Ectodermal cell (in vitro differentiated cells): ENCODE measurements around the gene FAT3. TPM values are rescaled to one million over a fixed set of nuclear protein-coding genes. Genes with fewer than 3 reads are reported as not detected.
A peak's percentile ranks its signal among the peaks of the same experiment; 100 is the strongest.

Experiments used
- H3K27ac ChIP-seq: 2 replicates; pipeline ENCODE4 v1.7.0; 2013; ENCODE audit warnings: mild to moderate bottlenecking, low read depth, low read length; ENCODE audit not compliant: insufficient read depth, poor library complexity, severe bottlenecking
- H3K27me3 ChIP-seq: 2 replicates; pipeline ENCODE4 v1.7.0; 2013; ENCODE audit warnings: mild to moderate bottlenecking, low read length; ENCODE audit not compliant: insufficient read depth, control insufficient read depth, poor library complexity, severe bottlenecking
- H3K36me3 ChIP-seq: one replicate; pipeline ENCODE4 v1.7.0; 2013; ENCODE audit warnings: low read length; ENCODE audit not compliant: control insufficient read depth, insufficient read depth
- H3K4me1 ChIP-seq: one replicate; pipeline ENCODE4 v1.7.0; 2013; ENCODE audit warnings: low read length; ENCODE audit not compliant: control insufficient read depth, insufficient read depth
- H3K4me3 ChIP-seq: 2 replicates; pipeline ENCODE4 v1.7.0; 2013; ENCODE audit warnings: low read depth, low read length, control low read depth; ENCODE audit not compliant: insufficient read depth
- H3K9me3 ChIP-seq: 2 replicates; pipeline ENCODE4 v1.7.0; 2013; ENCODE audit warnings: mild to moderate bottlenecking, low read length, moderate library complexity; ENCODE audit not compliant: control insufficient read depth
- WGBS, 2 experiments: methylation state at CpG; one replicate each; pipeline ENCODE4 v1.1.7; 2013; ENCODE audit warnings: missing lambda C conversion rate in 2 of 2; 5-methylcytosine and 5-hydroxymethylcytosine counted together
- polyA plus RNA-seq, 4 experiments: library from polyadenylated mRNA; stranded (reverse); fragments of 50-300 nt; gene quantifications; one replicate each; pipeline ENCODE4 v1.2.3, GENCODE V29; 2013

Gene FAT3
- polyA plus RNA-seq (2013, experiment 1 of 4) = 3.3 TPM
- 3.6 TPM for polyA plus RNA-seq (2013, experiment 2 of 4)
- 4.6 TPM for polyA plus RNA-seq (2013, experiment 3 of 4)
- 4.7 TPM for polyA plus RNA-seq (2013, experiment 4 of 4)

GRCh38 chr11:92224407-92225124 lies at the start of gene FAT3:
TSS of gene FAT3 (plus strand) at chr11:92224818. CDS start at chr11:92352113, 127,295 bp downstream.
- H3K27me3 ChIP-seq = peaks cover 48% of the 10 kb centered on the region
- no peaks in the 10 kb centered on the region for H3K9me3 ChIP-seq
- peaks cover 29% of the 10 kb centered on the region for H3K4me1 ChIP-seq
- peak within 1 kb of the TSS; percentile 6 for H3K27ac ChIP-seq
- no peaks in the 10 kb centered on the region for H3K36me3 ChIP-seq
- peak within 1 kb of the TSS; percentile 55 for H3K4me3 ChIP-seq
- WGBS, 2 experiments = 0% methylated on average over 82 of the region's 82 CpGs

GRCh38 chr11:92179017-92179670 lies 45.5 kb upstream of the FAT3 start:
- Histone ChIP-seq H3K27me3 (no peaks in the 10 kb centered on the region), H3K36me3 (no peaks in the 10 kb centered on the region), H3K4me3 (no peak overlapping the region), H3K9me3 (no peaks in the 10 kb centered on the region), H3K4me1 (no peaks in the 10 kb centered on the region), H3K27ac (no peak overlapping the region)
- WGBS, 2 experiments = 96 to 100% methylated on average over 1 of the region's 2 CpGs

GRCh38 chr11:92180226-92180625 lies 44.4 kb upstream of the FAT3 start:
- H3K4me3 ChIP-seq = no peak overlapping the region
- no peaks in the 10 kb centered on the region for H3K4me1 ChIP-seq
- no peak overlapping the region for H3K27ac ChIP-seq
- H3K9me3 ChIP-seq = no peaks in the 10 kb centered on the region
- no peaks in the 10 kb centered on the region for H3K27me3 ChIP-seq
- H3K36me3 ChIP-seq = no peaks in the 10 kb centered on the region

- no peak overlapping the region for H3K27ac ChIP-seq
- H3K36me3 ChIP-seq = no peaks in the 10 kb centered on the region
- no peaks in the 10 kb centered on the region for H3K4me1 ChIP-seq
- no peaks in the 10 kb centered on the region for H3K27me3 ChIP-seq
- H3K4me3 ChIP-seq = no peak overlapping the region
- WGBS, 2 experiments = 81 to 88% methylated on average over 5 of the region's 5 CpGs
- no peaks in the 10 kb centered on the region for H3K9me3 ChIP-seq
Measured at GRCh38 chr11:92180664-92181251, 43.9 kb upstream of the FAT3 start.

- H3K27ac ChIP-seq = no peak overlapping the region
- H3K4me1 ChIP-seq = no peaks in the 10 kb centered on the region
- H3K36me3 ChIP-seq = no peaks in the 10 kb centered on the region
- no peak overlapping the region for H3K4me3 ChIP-seq
- H3K27me3 ChIP-seq = no peaks in the 10 kb centered on the region
- WGBS, 2 experiments = 70 to 72% methylated on average over 1 to 2 of the region's 2 CpGs
- no peaks in the 10 kb centered on the region for H3K9me3 ChIP-seq
Measured at GRCh38 chr11:92190535-92191206, 33.9 kb upstream of the FAT3 start.

GRCh38 chr11:92192141-92192540 lies 32.5 kb upstream of the FAT3 start:
- Histone ChIP-seq H3K27ac (no peak overlapping the region), H3K9me3 (no peaks in the 10 kb centered on the region), H3K27me3 (no peaks in the 10 kb centered on the region), H3K4me3 (no peak overlapping the region), H3K4me1 (no peaks in the 10 kb centered on the region), H3K36me3 (no peaks in the 10 kb centered on the region)

- Histone ChIP-seq H3K27ac (no peak overlapping the region), H3K9me3 (no peaks in the 10 kb centered on the region), H3K4me1 (no peaks in the 10 kb centered on the region), H3K27me3 (no peaks in the 10 kb centered on the region), H3K4me3 (no peak overlapping the region), H3K36me3 (no peaks in the 10 kb centered on the region)
- WGBS, 2 experiments = 83% methylated on average over 1 of the region's 1 CpG; no CpG with 5 or more reads in 1 of the 2 experiments
Measured at GRCh38 chr11:92198268-92198667, 26.4 kb upstream of the FAT3 start.

- Histone ChIP-seq H3K4me3 (no peak overlapping the region), H3K27ac (no peak overlapping the region), H3K9me3 (no peaks in the 10 kb centered on the region), H3K27me3 (no peaks in the 10 kb centered on the region), H3K36me3 (no peaks in the 10 kb centered on the region), H3K4me1 (no peaks in the 10 kb centered on the region)
- 74 to 76% methylated on average over 3 of the region's 3 CpGs for WGBS, 2 experiments
Measured at GRCh38 chr11:92199991-92200390, 24.6 kb upstream of the FAT3 start.

GRCh38 chr11:92204731-92205130 lies 19.9 kb upstream of the FAT3 start:
- Histone ChIP-seq H3K4me3 (no peak overlapping the region), H3K9me3 (no peaks in the 10 kb centered on the region), H3K4me1 (no peaks in the 10 kb centered on the region), H3K27ac (no peak overlapping the region), H3K36me3 (no peaks in the 10 kb centered on the region), H3K27me3 (no peaks in the 10 kb centered on the region)
- WGBS, 2 experiments = 40 to 51% methylated on average over 2 of the region's 2 CpGs

GRCh38 chr11:92206441-92206840 lies 18.2 kb upstream of the FAT3 start:
- 88 to 92% methylated on average over 2 of the region's 2 CpGs for WGBS, 2 experiments
- H3K27me3 ChIP-seq = no peaks in the 10 kb centered on the region

More at GRCh38 chr11:92206441-92206840, 18.2 kb upstream of the FAT3 start:
- H3K4me1 ChIP-seq = no peaks in the 10 kb centered on the region
- H3K4me3 ChIP-seq = no peak overlapping the region
- no peaks in the 10 kb centered on the region for H3K36me3 ChIP-seq
- no peaks in the 10 kb centered on the region for H3K9me3 ChIP-seq
- no peak overlapping the region for H3K27ac ChIP-seq
